ENCODE measurements around the gene MTERF4. TPM values are rescaled to one million over a fixed set of nuclear protein-coding genes. Genes with fewer than 3 reads are reported as not detected.

Gene MTERF4
- total and polyA plus RNA-seq, 10 of the 15 experiments (the other 5 are each of a cell fraction or from before 2014, with no cell fraction given) = 36.7 to 69.1 (median 45.5) TPM

GRCh38 chr2:241069821-241070281 lies 32.2 kb downstream of the MTERF4 start:
- no peaks in the 10 kb centered on the region for H3K4me1 ChIP-seq (ENCODE audit: control insufficient read depth, insufficient read depth, low read length)
- ChIA-PET POLR2A (no interaction called here), SMC1A (ENCODE audit: uncharacterized antibody, unreplicated experiment) (interaction anchor here (1.3 kb wide), 1 partner anchor 81 kb away, joined by 3 read pairs; no protein-coding TSS in a partner anchor), CTCF (no interaction called here), RAD21 (ENCODE audit: unreplicated experiment) (no interaction called here)
- no peak overlapping the region for H3K4me3 ChIP-seq
- BruUV-seq (replicated peaks) = no TSS peak
- 62% methylated on average over 26 of the region's 26 CpGs for WGBS (ENCODE audit: insufficient coverage, insufficient replicate concordance, low lambda C conversion rate, missing lambda C conversion rate)
- no peaks in the 10 kb centered on the region for H3K79me2 ChIP-seq (ENCODE audit: control insufficient read depth, insufficient read depth, low read length)
- no peaks in the 10 kb centered on the region for H4K20me1 ChIP-seq (ENCODE audit: control insufficient read depth, insufficient read depth)
- DNase-seq (ENCODE audit: low read depth, low spot score) (no peak), FAIRE-seq (no peak), ATAC-seq (no peak)
- H3K27me3 ChIP-seq (replicated peaks in 1 of 2; ENCODE audit: control insufficient read depth in 2 of 2, insufficient read depth in 2 of 2, low read length in 1 of 2) = no peaks in the 10 kb centered on the region; a peak in 1 of 4 replicates
- no peak for TF ChIP-seq ZBED1 (IDR thresholded peaks at IDR 0.05; ENCODE audit: borderline replicate concordance)
- TF ChIP-seq MAX (IDR thresholded peaks at IDR 0.05; ENCODE audit: low read depth, low read length) = no peak
- TF ChIP-seq BCL11A (IDR thresholded peaks at IDR 0.05; ENCODE audit: low read depth, low read length) = no peak
- TF ChIP-seq PML (IDR thresholded peaks at IDR 0.05; ENCODE audit: low read length) = no peak
- TF ChIP-seq NRF1 (conservative IDR thresholded peaks at IDR 0.05; ENCODE audit: low read depth, low read length) = no peak
- TF ChIP-seq ESRRA (IDR thresholded peaks at IDR 0.05; ENCODE audit: low read length) = no peak
- TF ChIP-seq SUPT20H (IDR thresholded peaks at IDR 0.05; ENCODE audit: borderline replicate concordance, control insufficient read depth, low read depth, low read length) = no peak
- TF ChIP-seq ZNF24 (IDR thresholded peaks at IDR 0.05) = no peak
- TF ChIP-seq SIX5 (IDR thresholded peaks at IDR 0.05; ENCODE audit: low read depth, low read length, severe bottlenecking) = no peak
- TF ChIP-seq CHD1 (IDR thresholded peaks at IDR 0.05; ENCODE audit: low read depth, low read length) = no peak
- TF ChIP-seq NBN (IDR thresholded peaks at IDR 0.05) = no peak
- no peak for TF ChIP-seq NFYB (IDR thresholded peaks at IDR 0.05; ENCODE audit: insufficient read depth, low read depth, low read length)
- TF ChIP-seq CREM (IDR thresholded peaks at IDR 0.05; ENCODE audit: low read depth) = no peak
- TF ChIP-seq HSF1 (IDR thresholded peaks at IDR 0.05; ENCODE audit: low read depth, low read length) = no peak
- TF ChIP-seq SREBF1 (IDR thresholded peaks at IDR 0.05; ENCODE audit: low read length) = no peak
- TF ChIP-seq RCOR1 (conservative IDR thresholded peaks at IDR 0.05; ENCODE audit: low read depth, low read length) = no peak
- no peak for TF ChIP-seq E2F4 (IDR thresholded peaks at IDR 0.05; ENCODE audit: low read depth, low read length)
- no peak for TF ChIP-seq ZBTB11 (CRISPR knock-in tag; IDR thresholded peaks at IDR 0.05)
- no peak overlapping the region for H3K27ac ChIP-seq (ENCODE audit: control insufficient read depth, insufficient read depth)
- intact Hi-C loops (cut with micrococcal nuclease; ENCODE audit: unreplicated experiment) (no loop called here), in situ Hi-C loops (cut with MboI) (no loop called here)
- no peak overlapping the region for H3K9ac ChIP-seq (ENCODE audit: control insufficient read depth, insufficient read depth, low read length)
- H3K9me3 ChIP-seq (replicated peaks; ENCODE audit: control insufficient read depth, insufficient read depth, low read length) = no peaks in the 10 kb centered on the region
- H3K4me2 ChIP-seq (ENCODE audit: control insufficient read depth, insufficient read depth) = no peak overlapping the region
- no peaks in the 10 kb centered on the region; a peak in 1 of 4 replicates for H3K36me3 ChIP-seq (ENCODE audit: control insufficient read depth in 2 of 2, insufficient read depth in 2 of 2, low read length in 1 of 2)
- no peak overlapping the region for H2AFZ ChIP-seq (ENCODE audit: control insufficient read depth, low read depth, low read length)
